GM21360 (cell line): ENCODE data around the gene RGS18.
"Not testable (repeated sequence)": the region's sequence is repeated elsewhere in the genome, so short reads cannot be mapped to it uniquely, and the experiment has no call there.

Experiments used
- ATAC-seq: cut with Tn5 transposase; IDR thresholded peaks from one replicate; pipeline ENCODE4 v1.9.1; 2021; ENCODE audit warnings: mild to moderate bottlenecking, moderate library complexity; ENCODE audit not compliant: unreplicated experiment

The RGS18 gene

GRCh38 chr1:192165002-192165401 lies 6.7 kb downstream of the RGS18 start:
- not testable (repeated sequence) for ATAC-seq

- ATAC-seq: no peak
Measured at GRCh38 chr1:192167011-192167410, 8.7 kb downstream of the RGS18 start.

- ATAC-seq: no peak
Measured at GRCh38 chr1:192167911-192168700, 9.8 kb downstream of the RGS18 start.

- no peak for ATAC-seq
Measured at GRCh38 chr1:192168964-192169363, 10.7 kb downstream of the RGS18 start.

GRCh38 chr1:192170196-192170984 lies 12.1 kb downstream of the RGS18 start:
- no peak for ATAC-seq

GRCh38 chr1:192171123-192171522 lies 12.9 kb downstream of the RGS18 start:
- ATAC-seq: no peak

DNA sequence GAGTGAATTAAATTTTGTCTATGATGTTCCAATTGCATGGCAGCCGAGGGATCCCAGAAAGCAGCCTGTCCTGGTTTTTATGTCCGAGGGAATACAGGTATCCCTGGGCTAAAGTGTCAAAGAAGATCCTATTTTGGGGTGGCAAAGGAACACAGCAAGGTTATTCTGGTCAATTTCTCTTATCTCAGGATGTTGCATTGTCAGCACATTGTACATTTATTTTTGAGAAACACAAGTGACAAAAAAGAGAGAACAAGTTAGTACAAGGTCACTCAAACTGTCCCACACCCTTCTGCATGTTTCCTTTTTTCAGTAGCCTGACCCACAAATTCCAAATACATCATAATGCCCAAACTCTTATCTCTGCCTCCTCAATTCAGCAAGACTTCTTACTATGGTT lies 17.7 kb downstream of the RGS18 start:
- ATAC-seq: no peak

GRCh38 chr1:192183788-192184187 lies 25.5 kb downstream of the RGS18 start:
- ATAC-seq: no peak

- ATAC-seq: no peak
Measured at GRCh38 chr1:192186197-192186596, 27.9 kb downstream of the RGS18 start.

DNA sequence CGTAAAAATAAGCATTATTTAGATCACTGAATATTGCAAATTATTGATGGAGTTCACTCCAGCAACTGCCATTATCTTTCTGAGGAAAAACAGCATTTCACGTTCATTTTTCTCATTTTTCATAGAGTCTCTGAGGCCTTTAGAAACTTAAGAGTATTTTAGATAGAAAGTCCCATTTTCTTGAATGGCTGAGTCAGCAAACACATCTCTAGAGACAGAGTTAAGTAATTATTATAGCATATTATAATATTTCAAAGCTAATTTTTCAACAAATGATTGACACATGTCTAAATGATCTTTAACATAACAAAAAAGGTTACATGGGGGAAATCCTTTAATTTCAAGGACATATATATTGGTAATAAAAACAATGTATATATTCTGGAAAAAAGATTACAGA lies 31.8 kb downstream of the RGS18 start:
- ATAC-seq: no peak

DNA sequence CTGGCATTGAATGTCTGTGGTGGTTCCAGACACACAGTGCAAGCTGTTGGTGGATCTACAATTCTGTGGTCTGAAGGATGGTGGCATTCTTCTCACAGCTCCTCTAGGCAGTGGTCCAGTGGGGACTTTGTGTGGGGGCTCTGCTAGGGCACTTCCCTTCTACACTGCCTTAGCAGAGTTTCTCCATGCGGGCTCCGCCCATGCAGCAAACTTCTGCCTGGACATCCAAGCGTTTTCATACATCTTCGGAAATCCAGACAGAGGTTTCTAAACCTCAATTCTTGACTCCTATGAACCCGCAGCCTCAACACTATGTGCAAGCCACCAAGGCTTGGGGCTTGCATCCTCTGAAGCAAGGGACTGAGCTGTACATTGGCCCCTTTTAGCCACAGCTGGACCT lies 43.0 kb downstream of the RGS18 start:
- no peak for ATAC-seq

- no peak for ATAC-seq
Measured at GRCh38 chr1:192224396-192224795, 66.1 kb downstream of the RGS18 start.

GRCh38 chr1:192224846-192225245 lies 66.6 kb downstream of the RGS18 start:
- ATAC-seq: no peak

DNA sequence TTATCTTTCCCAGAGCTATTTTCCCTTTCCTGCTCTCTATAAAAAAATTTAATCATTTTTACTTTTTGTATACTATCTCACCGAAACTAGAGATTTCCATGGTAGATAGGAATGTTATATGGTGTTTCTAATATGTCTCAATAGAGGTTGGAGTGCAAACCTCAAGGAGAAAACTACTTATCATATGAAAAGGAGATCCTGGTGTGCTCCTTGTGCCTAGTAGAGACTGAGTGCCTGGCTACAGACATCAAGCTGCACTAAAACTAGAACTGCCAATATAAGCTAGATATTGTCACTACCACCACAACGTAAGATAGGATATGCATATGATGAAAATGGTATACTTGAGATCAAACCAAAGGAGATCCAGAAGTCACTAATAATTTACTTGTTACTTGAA lies 67.0 kb downstream of the RGS18 start:
- no peak for ATAC-seq

- no peak for ATAC-seq
Measured at GRCh38 chr1:192225703-192226102, 67.4 kb downstream of the RGS18 start.

- ATAC-seq: no peak
Measured at GRCh38 chr1:192227330-192227729, 69.1 kb downstream of the RGS18 start.

DNA sequence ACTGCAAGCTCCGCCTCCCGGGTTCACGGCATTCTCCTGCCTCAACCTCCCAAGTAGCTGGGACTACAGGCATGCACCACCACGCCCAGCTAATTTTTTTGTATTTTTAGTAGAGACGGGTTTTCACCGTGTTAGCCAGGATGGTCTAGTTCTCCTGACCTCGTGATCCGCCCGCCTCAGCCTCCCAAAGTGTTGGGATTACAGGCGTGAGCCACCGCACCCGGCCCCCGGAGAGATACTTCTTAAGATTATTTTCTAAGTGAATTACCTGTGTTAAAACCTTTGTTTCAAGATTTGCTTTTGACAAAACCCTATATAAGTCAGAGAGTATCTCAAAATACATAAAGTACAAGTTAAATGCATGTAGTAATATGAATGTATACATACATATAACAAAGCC lies 69.7 kb downstream of the RGS18 start:
- ATAC-seq: not testable (repeated sequence)

GRCh38 chr1:192232817-192233417 lies 74.7 kb downstream of the RGS18 start:
- no peak for ATAC-seq

GRCh38 chr1:192235127-192235526 lies 76.9 kb downstream of the RGS18 start:
- ATAC-seq: no peak
